LNCaP clone FGC (cell line): ENCODE results near the gene GRHL3.

Experiments used
- DNase-seq: peaks from one replicate; pipeline ENCODE4 v3.0.0-alpha.2; 2011; ENCODE audit warnings: low read depth
- H3K4me3 ChIP-seq: 2 replicates; pipeline ENCODE4 v1.5.1; 2011; ENCODE audit warnings: mild to moderate bottlenecking, low read depth, low read length, control low read depth
- TF ChIP-seq, protein P1 (sequence below): IDR thresholded peaks from 2 replicates; pipeline ENCODE4 v1.5.1; 2012; ENCODE audit warnings: mild to moderate bottlenecking; ENCODE audit not compliant: control insufficient read depth, insufficient read depth; ENCODE audit errors: extremely low read depth

The GRHL3 gene

GRCh38 chr1:24279590-24280232 lies 39.4 kb upstream of the GRHL3 start:
- DNase-seq = no peak
- TF ChIP-seq, protein P1, sequence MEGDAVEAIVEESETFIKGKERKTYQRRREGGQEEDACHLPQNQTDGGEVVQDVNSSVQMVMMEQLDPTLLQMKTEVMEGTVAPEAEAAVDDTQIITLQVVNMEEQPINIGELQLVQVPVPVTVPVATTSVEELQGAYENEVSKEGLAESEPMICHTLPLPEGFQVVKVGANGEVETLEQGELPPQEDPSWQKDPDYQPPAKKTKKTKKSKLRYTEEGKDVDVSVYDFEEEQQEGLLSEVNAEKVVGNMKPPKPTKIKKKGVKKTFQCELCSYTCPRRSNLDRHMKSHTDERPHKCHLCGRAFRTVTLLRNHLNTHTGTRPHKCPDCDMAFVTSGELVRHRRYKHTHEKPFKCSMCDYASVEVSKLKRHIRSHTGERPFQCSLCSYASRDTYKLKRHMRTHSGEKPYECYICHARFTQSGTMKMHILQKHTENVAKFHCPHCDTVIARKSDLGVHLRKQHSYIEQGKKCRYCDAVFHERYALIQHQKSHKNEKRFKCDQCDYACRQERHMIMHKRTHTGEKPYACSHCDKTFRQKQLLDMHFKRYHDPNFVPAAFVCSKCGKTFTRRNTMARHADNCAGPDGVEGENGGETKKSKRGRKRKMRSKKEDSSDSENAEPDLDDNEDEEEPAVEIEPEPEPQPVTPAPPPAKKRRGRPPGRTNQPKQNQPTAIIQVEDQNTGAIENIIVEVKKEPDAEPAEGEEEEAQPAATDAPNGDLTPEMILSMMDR = no peak
- no peak overlapping the region for H3K4me3 ChIP-seq

DNA sequence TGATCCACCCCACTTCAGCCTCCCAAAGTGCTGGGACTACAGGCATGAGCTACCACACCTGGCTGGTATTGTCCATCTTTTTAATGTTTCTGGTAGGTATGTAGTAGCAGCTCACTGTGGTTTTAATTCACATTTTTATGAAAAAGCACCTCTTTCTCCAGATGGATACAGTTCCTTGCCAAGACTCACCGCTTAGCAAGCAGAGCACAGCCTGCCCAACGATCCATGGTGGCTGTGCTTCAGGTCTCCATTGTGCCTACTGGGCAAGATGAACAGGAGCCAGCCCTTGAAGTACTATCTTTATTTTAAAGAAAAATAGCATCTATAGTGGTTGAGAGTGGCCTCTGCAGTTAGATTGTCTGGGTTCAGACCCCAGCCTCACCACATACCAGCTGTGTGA lies 37.6 kb upstream of the GRHL3 start:
- DNase-seq = no peak
- TF ChIP-seq, protein P1 = no peak
- no peak overlapping the region for H3K4me3 ChIP-seq

- DNase-seq = no peak
- H3K4me3 ChIP-seq = no peak overlapping the region
- TF ChIP-seq, protein P1 = no peak
These were observed 36.7 kb upstream of the GRHL3 start for GRCh38 chr1:24282491-24282890.

DNA sequence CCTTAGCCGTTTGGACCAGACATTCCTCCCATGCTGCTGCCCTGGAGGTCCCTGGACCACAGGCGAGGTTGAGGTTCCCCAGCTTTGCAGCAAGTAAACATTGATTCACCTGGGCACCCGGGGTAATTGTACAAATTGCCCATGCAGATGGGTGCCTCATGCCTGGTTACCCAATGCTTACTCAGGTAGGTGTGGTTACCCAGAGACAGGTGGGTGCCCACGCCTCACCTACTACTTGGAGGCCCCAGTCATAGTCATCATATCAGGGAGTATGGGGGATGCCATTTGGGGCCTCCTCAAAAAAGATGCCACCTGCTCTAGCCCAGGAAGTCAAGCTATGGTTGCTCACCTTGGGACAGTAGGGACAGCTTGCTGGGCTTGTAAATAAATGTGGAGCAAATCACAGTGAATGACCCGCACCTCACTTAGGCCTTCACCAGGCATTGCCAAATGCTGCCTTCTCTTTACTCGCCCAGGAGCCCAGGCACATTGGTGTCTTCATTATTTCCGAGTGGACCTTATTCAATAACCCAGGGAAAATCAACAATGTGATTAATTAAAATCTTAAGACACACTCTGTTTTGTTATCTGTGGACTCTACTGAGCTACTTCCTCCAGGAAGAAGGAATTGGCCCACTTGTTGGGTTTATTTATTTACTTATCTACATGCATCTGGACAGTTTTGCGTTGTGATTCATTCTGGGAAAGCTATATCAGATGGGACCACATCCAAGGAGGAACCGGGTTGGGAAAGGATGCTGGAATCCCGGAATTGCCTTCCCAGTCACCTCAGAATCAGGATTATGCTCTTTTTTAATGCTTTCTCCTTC lies 35.6 kb upstream of the GRHL3 start:
- DNase-seq = peak; percentile 89
- no peak overlapping the region for H3K4me3 ChIP-seq
- TF ChIP-seq, protein P1 = no peak

GRCh38 chr1:24284156-24284471 lies 35.0 kb upstream of the GRHL3 start:
- DNase-seq = no peak
- H3K4me3 ChIP-seq = no peak overlapping the region
- TF ChIP-seq, protein P1 = no peak

GRCh38 chr1:24285231-24285630 lies 33.9 kb upstream of the GRHL3 start:
- no peak overlapping the region for H3K4me3 ChIP-seq
- TF ChIP-seq, protein P1 = no peak
- DNase-seq = no peak
